Effector memory CD4-positive, alpha-beta T cell (primary cell): ENCODE results near the gene OR2F2.

Experiments
- DNase-seq, 3 donors: peaks; one replicate each; pipeline ENCODE4 v3.0.0-alpha.2; 2020
- H3K27ac ChIP-seq: 2 replicates; pipeline ENCODE4 v1.7.0; 2013; ENCODE audit warnings: mild to moderate bottlenecking, low read length, moderate library complexity; ENCODE audit not compliant: insufficient read depth, poor library complexity, severe bottlenecking
- H3K27me3 ChIP-seq: replicated peaks from 2 replicates; pipeline ENCODE4 v1.7.0; 2013; ENCODE audit warnings: mild to moderate bottlenecking, low read length; ENCODE audit not compliant: insufficient read depth, control insufficient read depth, poor library complexity, severe bottlenecking
- H3K36me3 ChIP-seq: 2 replicates; pipeline ENCODE4 v1.7.0; 2013; ENCODE audit warnings: mild to moderate bottlenecking, low read length, moderate library complexity; ENCODE audit not compliant: control insufficient read depth, insufficient read depth
- H3K4me1 ChIP-seq: 2 replicates; pipeline ENCODE4 v1.7.0; 2013; ENCODE audit warnings: low read length, mild to moderate bottlenecking; ENCODE audit not compliant: control insufficient read depth, insufficient read depth, poor library complexity, severe bottlenecking
- H3K4me3 ChIP-seq: 2 replicates; pipeline ENCODE4 v1.7.0; 2013; ENCODE audit warnings: low read length, low read depth, mild to moderate bottlenecking; ENCODE audit not compliant: insufficient read depth, poor library complexity, severe bottlenecking
- H3K9me3 ChIP-seq: 2 replicates; pipeline ENCODE4 v1.7.0; 2013; ENCODE audit warnings: mild to moderate bottlenecking, low read length, moderate library complexity; ENCODE audit not compliant: control insufficient read depth

The OR2F2 gene

DNA sequence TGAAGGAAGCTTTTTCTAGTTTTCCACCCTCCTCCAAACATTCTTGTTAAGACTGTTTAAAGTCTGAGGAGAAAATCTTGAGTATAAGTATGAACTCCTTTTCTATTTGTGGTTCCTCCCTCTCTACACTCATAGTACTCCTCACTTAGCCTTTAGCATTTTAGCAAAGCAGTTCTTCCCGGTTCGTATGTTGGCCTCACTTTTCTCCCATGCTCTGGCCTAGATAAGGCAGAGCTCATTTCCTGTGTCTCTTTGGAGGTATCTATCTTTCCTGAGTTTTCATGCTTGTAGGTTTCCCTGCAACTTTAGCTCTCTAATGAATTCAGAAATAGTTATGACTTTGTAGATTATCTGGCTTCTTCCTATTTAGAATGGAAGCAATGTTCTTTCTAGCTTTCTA, 13.7 kb downstream of the OR2F2 start:
- no peak for DNase-seq
- Histone ChIP-seq H3K4me3 (no peak overlapping the region), H3K9me3 (no peaks in the 10 kb centered on the region), H3K36me3 (no peaks in the 10 kb centered on the region), H3K27ac (no peak overlapping the region), H3K4me1 (no peaks in the 10 kb centered on the region), H3K27me3 (no peaks in the 10 kb centered on the region)

DNA sequence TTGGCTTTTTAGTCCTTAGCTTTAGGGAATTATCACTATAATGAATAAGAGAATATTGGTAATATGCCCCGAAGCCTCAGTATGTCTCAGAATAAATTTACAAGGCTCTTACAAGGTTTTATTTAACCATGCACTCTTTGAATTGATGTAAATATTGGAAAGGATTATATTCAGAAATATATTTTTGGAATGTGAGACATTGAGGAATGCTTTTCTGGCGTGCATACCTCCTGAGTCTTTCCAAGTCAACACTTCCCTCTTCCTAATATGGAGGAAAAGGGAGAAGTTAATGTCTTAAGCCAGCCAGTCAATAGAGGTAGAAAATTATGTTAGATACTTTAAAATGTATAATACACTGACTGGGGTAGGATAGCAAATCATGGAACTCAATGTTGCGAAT, 18.4 kb downstream of the OR2F2 start:
- Histone ChIP-seq H3K4me3 (no peak overlapping the region), H3K27me3 (no peaks in the 10 kb centered on the region), H3K4me1 (no peaks in the 10 kb centered on the region), H3K36me3 (no peaks in the 10 kb centered on the region), H3K27ac (no peak overlapping the region), H3K9me3 (no peaks in the 10 kb centered on the region)
- no peak for DNase-seq

DNA sequence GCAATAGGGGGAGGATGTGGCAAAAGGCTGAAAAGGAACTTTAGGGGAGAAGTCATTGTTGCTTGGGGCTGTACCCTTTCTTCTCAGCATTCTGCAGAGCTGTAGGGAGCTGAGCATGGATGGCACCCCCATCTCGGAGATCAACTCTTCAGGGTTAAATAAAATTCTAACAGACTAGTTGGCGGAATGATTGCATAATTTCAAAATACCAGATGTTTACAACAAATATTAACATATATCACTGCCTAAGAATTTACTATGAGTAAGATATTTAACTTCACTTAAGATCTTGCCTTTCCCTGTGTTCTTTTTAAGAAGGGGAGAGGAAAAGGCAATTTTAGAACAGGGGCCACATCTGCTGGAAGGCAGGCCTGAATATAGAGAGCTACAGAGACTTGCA, 19.1 kb downstream of the OR2F2 start:
- DNase-seq, result no peak
- no peaks in the 10 kb centered on the region for H3K9me3 ChIP-seq
- H3K36me3 ChIP-seq, result no peaks in the 10 kb centered on the region
- H3K27me3 ChIP-seq, result no peaks in the 10 kb centered on the region
- no peak overlapping the region for H3K27ac ChIP-seq
- H3K4me3 ChIP-seq, result no peak overlapping the region
- H3K4me1 ChIP-seq, result no peaks in the 10 kb centered on the region

DNA sequence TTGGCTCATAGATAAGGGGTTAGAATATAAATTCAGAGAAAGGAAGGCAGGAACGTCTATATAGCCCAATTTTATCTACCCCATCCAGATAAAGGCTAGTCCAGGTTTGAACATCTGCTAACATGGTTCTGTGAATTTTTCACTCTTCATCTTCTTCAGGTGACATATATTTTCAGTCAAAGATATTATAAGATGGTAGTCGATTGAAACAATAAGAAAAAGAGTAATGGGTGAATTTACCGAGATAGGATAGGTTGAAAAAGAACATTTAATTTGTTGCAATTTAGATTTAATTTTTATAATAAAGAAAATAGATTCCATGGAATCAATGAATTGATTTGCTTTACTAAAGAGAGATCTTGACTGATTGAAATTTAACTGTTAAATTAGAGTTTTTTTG, 19.5 kb downstream of the OR2F2 start, which contains the start of gene OR2F1:
Gene OR2F1 (plus strand): TSS at position 301 of the 400 bp plus-strand sequence. CDS start 5,127 bp downstream, outside the sequence.
- Histone ChIP-seq H3K4me1 (no peaks in the 10 kb centered on the region), H3K27ac (no peak within 1 kb of the TSS), H3K4me3 (no peak within 1 kb of the TSS), H3K27me3 (no peaks in the 10 kb centered on the region), H3K9me3 (no peaks in the 10 kb centered on the region), H3K36me3 (no peaks in the 10 kb centered on the region)
- no peak for DNase-seq

DNA sequence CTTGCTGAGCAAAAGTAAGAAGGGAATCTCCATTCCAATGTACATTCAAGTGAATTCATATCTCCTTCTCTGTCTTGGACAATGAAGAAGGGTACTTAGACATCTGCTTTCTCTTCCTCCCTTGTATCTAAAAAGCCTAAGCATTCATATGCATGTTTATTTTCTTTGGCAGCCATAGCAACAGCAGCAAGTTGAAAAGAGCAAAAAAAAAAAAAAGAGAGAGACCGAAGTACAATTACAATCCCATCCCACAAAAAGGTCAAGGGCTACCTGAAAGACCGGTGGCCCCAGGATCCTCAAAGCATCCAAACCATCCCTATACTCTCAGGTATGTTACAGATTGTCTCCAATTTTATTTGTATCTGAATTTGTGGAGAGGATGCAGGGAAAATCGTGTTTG, 23.7 kb downstream of the OR2F2 start:
- no peak overlapping the region for H3K27ac ChIP-seq
- no peaks in the 10 kb centered on the region for H3K27me3 ChIP-seq
- H3K9me3 ChIP-seq, result no peaks in the 10 kb centered on the region
- no peaks in the 10 kb centered on the region for H3K4me1 ChIP-seq
- H3K4me3 ChIP-seq, result no peak overlapping the region
- DNase-seq, result no peak
- H3K36me3 ChIP-seq, result no peaks in the 10 kb centered on the region

DNA sequence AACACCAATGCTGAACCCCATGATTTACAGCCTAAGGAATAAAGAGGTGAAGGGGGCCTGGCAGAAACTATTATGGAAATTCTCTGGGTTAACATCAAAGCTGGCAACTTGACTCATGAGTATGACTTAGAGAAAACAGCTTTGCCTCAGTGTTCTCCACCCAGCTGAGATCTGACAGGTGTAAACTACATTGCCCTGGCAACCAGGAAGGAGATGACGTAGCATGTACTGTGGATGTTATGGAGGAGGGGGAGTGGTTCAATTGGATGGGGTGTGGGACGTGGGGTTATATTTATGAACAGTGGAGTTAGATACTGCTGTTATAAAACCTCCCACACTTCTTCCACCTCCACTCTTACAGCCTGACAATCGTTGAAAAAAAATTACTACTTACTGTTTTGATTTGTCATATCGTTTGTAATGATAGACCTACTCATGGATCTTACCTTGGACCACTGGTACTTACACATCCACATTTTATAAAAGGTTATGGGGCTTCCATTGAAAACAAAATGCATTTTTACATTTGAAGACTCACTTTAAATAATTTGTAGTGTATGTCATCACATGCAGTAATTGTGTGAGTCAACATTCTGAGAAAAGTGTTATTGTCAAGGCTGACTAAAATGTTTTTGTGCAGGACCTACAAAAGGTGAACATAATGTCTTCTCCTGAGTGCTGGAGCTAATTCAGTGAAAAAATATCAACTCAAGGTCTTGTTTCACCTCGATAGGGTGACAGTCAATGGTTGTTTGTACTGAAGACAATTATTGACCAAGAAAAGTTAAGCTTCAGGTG, 26.0 kb downstream of the OR2F2 start:
- no peak overlapping the region for H3K4me3 ChIP-seq

DNA sequence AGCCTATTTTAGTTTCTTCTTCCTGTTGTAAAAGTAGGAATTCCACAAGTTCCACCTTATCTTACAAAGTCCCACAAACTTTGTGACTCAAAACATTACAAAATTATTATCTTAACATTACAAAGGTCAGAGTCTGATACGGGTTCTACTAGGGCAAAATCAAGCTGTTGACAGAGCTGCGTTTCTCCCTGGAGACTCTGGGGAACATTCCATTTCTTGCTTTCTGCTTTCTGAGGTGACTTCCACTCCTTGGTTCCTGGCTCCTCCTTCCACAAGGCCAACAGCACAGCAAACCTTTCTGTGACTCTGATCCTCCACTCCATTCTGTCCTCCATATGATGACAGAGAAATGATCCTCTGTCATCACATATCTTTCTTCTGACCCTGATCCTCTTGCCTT, 30.2 kb downstream of the OR2F2 start:
- Histone ChIP-seq H3K36me3 (no peaks in the 10 kb centered on the region), H3K27me3 (no peaks in the 10 kb centered on the region), H3K4me3 (no peak overlapping the region), H3K9me3 (no peaks in the 10 kb centered on the region), H3K27ac (no peak overlapping the region), H3K4me1 (no peaks in the 10 kb centered on the region)
- DNase-seq, result no peak

More for the DNA sequence above, 26.0 kb downstream of the OR2F2 start:
- no peaks in the 10 kb centered on the region for H3K27me3 ChIP-seq
- no peaks in the 10 kb centered on the region for H3K9me3 ChIP-seq
- no peak overlapping the region for H3K27ac ChIP-seq
- H3K4me1 ChIP-seq, result no peaks in the 10 kb centered on the region
- no peak for DNase-seq
- H3K36me3 ChIP-seq, result no peaks in the 10 kb centered on the region

DNA sequence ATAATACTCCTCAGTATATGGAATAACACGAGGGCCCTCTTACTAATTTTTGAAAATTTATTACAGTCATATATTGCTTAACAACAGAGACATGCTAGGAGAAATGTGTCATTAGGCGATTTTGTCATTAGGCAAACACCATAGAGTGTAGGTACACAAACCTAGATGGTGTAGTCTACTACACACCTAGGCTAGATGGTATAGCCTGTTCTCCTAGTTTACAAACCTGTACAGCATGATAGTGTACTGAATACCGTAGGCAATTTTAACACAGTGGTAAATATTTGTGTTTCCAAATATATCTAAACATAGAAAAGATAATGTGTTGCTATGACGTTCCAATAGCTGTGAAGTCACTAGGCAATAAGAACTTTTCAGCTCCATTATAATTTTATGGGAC, 32.4 kb downstream of the OR2F2 start:
- Histone ChIP-seq H3K4me1 (no peaks in the 10 kb centered on the region), H3K27ac (no peak overlapping the region), H3K27me3 (no peaks in the 10 kb centered on the region), H3K9me3 (no peaks in the 10 kb centered on the region), H3K36me3 (no peaks in the 10 kb centered on the region), H3K4me3 (no peak overlapping the region)
- DNase-seq, result no peak

DNA sequence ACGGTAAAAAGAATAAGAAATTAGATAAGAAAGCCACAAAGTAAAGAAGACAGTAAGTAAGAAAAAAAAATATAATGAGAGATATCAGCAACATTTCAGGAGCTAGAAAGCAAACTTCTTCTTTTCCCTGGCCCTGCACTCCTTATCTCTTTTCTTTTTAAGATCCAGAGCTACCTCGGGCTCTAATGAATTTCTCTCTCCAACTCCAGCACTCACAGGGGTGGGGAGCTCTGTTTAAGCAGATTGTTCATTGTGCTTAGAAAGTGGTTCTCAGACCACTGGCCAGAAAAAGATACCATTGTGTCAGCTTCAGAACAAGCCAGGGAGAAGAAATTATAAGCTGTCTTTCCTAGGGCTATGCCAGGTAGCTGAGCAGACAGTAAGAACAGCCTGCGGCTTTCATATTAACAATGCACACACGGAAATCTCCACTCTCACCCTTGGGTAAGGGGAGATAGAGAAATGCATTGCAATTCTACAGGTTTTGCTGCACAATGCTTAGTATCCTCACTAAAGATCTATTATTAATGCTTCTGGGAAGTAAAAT, 38.9 kb downstream of the OR2F2 start:
- Histone ChIP-seq H3K36me3 (no peaks in the 10 kb centered on the region), H3K4me1 (no peaks in the 10 kb centered on the region), H3K4me3 (no peak overlapping the region), H3K27me3 (no peaks in the 10 kb centered on the region), H3K9me3 (no peaks in the 10 kb centered on the region), H3K27ac (no peak overlapping the region)
- DNase-seq, result no peak

DNA sequence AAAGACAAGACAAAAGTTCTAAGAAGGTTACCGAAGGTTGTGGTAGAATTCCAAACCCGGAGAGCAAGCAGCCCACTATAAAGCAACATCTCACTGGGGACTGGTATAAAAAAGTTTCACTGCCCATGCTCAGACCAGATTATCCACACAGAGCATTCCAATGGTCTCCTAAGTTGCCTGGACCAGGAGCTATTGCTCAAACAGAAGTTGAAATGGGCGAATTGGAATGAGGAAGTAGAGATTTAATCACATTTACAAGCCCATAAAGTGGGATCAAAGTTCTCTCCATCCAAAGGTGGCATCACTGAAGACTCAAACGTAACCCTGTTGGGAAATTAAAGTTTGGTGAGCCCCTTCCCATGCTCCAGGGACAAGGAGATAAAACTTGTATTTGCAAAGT, 39.4 kb downstream of the OR2F2 start:
- Histone ChIP-seq H3K9me3 (no peaks in the 10 kb centered on the region), H3K4me1 (no peaks in the 10 kb centered on the region), H3K36me3 (no peaks in the 10 kb centered on the region), H3K27me3 (no peaks in the 10 kb centered on the region), H3K4me3 (no peak overlapping the region), H3K27ac (no peak overlapping the region)
- DNase-seq, result no peak
